Transverse colon (tissue), 3 donors: Measurements from ENCODE around the gene LRRC47.
A peak's percentile ranks its signal among the peaks of the same experiment; 100 is the strongest.

Source experiments
- EP300 ChIP-seq: sonication (generic); formaldehyde crosslinking; IDR thresholded peaks from one replicate; pipeline ENCODE4 v1.6.1; 2017; ENCODE audit warnings: antibody characterized with exemption, low read depth
- POLR2A ChIP-seq: fragments of 450-650 bp; IDR thresholded peaks from one replicate; pipeline ENCODE4 v1.6.1; 2016; ENCODE audit warnings: antibody characterized with exemption, mild to moderate bottlenecking, moderate library complexity
- TF ChIP-seq, protein P1 (sequence below), 5 experiments: fragments of 200-600 bp in 3 of 5; fragments of 450-650 bp in 2 of 5; sonication (generic) in 3 of 5; IDR thresholded peaks; 1 replicate in 2 of 5; 2 replicates in 3 of 5; pipeline ENCODE4 v1.5.1; 2016 to 2017; ENCODE audit warnings: antibody characterized with exemption in 5 of 5, inconsistent platforms in 3 of 5, mild to moderate bottlenecking in 2 of 5, moderate library complexity in 1 of 5

DNA sequence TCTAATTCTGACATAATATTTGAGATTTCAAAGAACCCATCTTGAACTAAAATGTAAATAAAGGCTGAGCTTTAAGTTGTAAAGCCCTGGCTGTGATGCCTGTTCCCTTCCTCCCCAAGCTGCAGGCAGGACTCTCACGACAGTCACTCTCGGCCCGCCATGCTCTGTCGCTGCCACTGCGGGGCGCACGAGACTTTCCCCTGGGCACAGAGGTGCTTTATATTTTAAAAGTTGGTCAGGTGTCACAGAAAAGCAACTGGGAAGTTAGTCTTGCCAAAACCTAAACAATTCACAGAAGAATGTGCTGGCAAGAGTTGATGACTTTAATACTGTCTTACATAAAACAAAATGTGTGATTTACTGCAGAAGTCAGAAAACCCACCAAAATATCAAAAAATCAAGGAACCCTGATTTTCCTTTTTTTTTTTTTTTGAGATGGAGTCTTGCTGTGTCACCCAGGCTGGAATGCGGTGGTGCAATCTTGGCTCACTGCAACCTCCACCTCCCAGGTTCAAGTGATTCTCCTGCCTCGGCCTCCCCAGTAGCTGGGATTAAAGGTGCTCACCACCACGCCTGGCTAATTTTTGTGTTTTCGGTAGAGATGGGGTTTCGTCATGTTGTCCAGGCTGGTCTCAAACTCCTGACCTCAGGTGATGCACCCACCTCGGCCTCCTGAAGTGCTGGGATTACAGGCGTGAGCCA lies 10.7 kb downstream of the LRRC47 start:
- TF ChIP-seq, protein P1, sequence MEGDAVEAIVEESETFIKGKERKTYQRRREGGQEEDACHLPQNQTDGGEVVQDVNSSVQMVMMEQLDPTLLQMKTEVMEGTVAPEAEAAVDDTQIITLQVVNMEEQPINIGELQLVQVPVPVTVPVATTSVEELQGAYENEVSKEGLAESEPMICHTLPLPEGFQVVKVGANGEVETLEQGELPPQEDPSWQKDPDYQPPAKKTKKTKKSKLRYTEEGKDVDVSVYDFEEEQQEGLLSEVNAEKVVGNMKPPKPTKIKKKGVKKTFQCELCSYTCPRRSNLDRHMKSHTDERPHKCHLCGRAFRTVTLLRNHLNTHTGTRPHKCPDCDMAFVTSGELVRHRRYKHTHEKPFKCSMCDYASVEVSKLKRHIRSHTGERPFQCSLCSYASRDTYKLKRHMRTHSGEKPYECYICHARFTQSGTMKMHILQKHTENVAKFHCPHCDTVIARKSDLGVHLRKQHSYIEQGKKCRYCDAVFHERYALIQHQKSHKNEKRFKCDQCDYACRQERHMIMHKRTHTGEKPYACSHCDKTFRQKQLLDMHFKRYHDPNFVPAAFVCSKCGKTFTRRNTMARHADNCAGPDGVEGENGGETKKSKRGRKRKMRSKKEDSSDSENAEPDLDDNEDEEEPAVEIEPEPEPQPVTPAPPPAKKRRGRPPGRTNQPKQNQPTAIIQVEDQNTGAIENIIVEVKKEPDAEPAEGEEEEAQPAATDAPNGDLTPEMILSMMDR (IDR thresholded peaks at IDR 0.05), result peak in 4 of 5 experiments; percentile 25 to 43 (median 31)
- TF ChIP-seq POLR2A, result no peak
- no peak for TF ChIP-seq EP300
